Adrenal gland (tissue), 12 donors: ENCODE data around the gene NAPB. TPM values are rescaled to one million over a fixed set of nuclear protein-coding genes. Genes with fewer than 3 reads are reported as not detected.

Experiments
- DNase-seq, 7 donors: peaks; one replicate each; pipeline ENCODE4 v3.0.0-alpha.2; 2019 to 2020
- H3K27ac ChIP-seq, 5 donors: fragments of 200-600 bp; sonication (generic) in 4 of 5; 1 replicate in 3 of 5; 2 replicates in 2 of 5; pipeline versions ENCODE4 v1.5.1 to v1.8.0; 2016 to 2020; ENCODE audit warnings: mild to moderate bottlenecking in 1 of 5
- H3K27me3 ChIP-seq: fragments of 200-600 bp; 2 replicates; pipeline ENCODE4 v1.8.0; 2021
- H3K36me3 ChIP-seq, 2 donors: fragments of 200-600 bp; replicated peaks in 1 of 2; 1 replicate in 1 of 2; 2 replicates in 1 of 2; pipeline versions ENCODE4 v1.5.1 to v1.8.0; 2018 to 2022
- H3K4me1 ChIP-seq, 2 donors: fragments of 200-600 bp; replicated peaks in 1 of 2; 1 replicate in 1 of 2; 2 replicates in 1 of 2; pipeline versions ENCODE4 v1.5.1 to v1.8.0; 2018 to 2021
- H3K4me3 ChIP-seq, 4 donors: fragments of 200-600 bp; sonication (generic) in 3 of 4; one replicate each; pipeline ENCODE4 v1.5.1; 2016 to 2018
- H3K9me3 ChIP-seq, 3 donors: fragments of 200-600 bp; sonication (generic) in 1 of 3; replicated peaks in 1 of 3; 1 replicate in 2 of 3; 2 replicates in 1 of 3; pipeline versions ENCODE4 v1.5.1 to v1.8.0; 2016 to 2021
- POLR2A ChIP-seq, 2 donors: fragments of 450-650 bp; IDR thresholded peaks; one replicate each; pipeline ENCODE4 v1.6.1; 2017; ENCODE audit warnings: antibody characterized with exemption in 2 of 2, mild to moderate bottlenecking in 2 of 2, moderate library complexity in 1 of 2
- WGBS, 4 donors: extraction: QIAGEN DNeasy Blood & Tissue Kit in 2 of 4; methylation state at CpG; one replicate each; pipeline versions ENCODE4 v1.1.5 to v1.1.7; 2013 to 2017; 5-methylcytosine and 5-hydroxymethylcytosine counted together
- intact Hi-C, 2 donors: fragments of 100-400 bp; cut with DNase I; formaldehyde crosslinking; loops; one replicate each; pipeline versions ENCODE4 v1.14.1 to v1.15.0; 2022 to 2023
- polyA plus RNA-seq, 3 donors: library from polyadenylated mRNA; stranded (reverse); fragments of 200-250 nt in 2 of 3; fragments of 350-450 nt in 1 of 3; fragmentation: Illumina TruSeq in 1 of 3; extraction: RNeasy Lipid Tissue Mini Kit (QIAGEN cat#74804) in 1 of 3; gene quantifications; one replicate each; pipeline ENCODE4 v1.2.3, GENCODE V29; 2013 to 2014
- small RNA-seq, 2 donors: library from RNA; depleted of rRNA; stranded (forward); fragments of <200 nt; gene quantifications; one replicate each; pipeline ENCODE3, GENCODE V24; 2016
- total RNA-seq, 9 donors: library from RNA; depleted of rRNA in 4 of 9; stranded (reverse); fragments of >200 nt in 4 of 9; fragments of 120-200 nt in 1 of 9; fragmentation: NEBNext Ultra II Directional in 1 of 9; extraction: Animal tissue kit (Norgen Biotek cat#: 25700) in 1 of 9; gene quantifications; one replicate each; pipeline versions ENCODE4 v1.1.0 to v1.2.4, GENCODE V29; 2013 to 2023
- TF ChIP-seq, protein P1 (sequence below), 6 experiments: fragments of 450-650 bp in 4 of 6; fragments of 200-600 bp in 2 of 6; sonication (generic) in 1 of 6; IDR thresholded peaks; 1 replicate in 5 of 6; 2 replicates in 1 of 6; pipeline versions ENCODE4 v1.5.1 to v1.8.0; 2016 to 2021; ENCODE audit warnings: antibody characterized with exemption in 6 of 6, mild to moderate bottlenecking in 2 of 6, moderate library complexity in 1 of 6
- donor health status: healthy with polysubstance abuse.
- donor health status: Bipolar disorder and iron deficiency.
- donor health status: DM: yes; HTN: yes; CAD: no.
- donor health status: DM: no; HTN: no; CAD: no.
- donor health status: DM: no; HTN: no; CAD: no.
- donor health status: DM: yes; HTN: yes; CAD: no.

The NAPB gene
- total and polyA plus RNA-seq, 12 donors, result 11.8 to 27.5 (median 20.2) TPM

DNA sequence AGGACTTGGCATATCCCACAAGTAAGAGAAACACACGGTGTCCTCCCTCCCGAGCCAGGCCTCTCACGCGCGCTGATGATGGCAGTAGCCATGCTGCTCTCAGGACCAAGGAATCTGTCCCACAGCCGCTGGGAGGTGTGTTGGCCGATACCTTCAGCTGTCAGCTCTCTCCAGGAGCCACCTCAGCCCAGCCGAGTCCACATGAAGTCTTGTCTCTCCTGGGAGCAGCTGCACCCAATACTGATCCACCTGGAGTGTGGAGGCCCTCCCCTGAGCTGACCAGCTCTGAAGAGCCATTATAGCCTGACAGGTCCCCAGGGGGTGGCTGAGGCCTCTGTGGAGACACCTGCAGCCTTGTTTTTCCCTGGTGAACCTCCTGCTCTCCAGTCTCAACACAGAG, 94.5 kb downstream of the NAPB start:
- TF ChIP-seq POLR2A (IDR thresholded peaks at IDR 0.05), result no peak
- TF ChIP-seq, protein P1, sequence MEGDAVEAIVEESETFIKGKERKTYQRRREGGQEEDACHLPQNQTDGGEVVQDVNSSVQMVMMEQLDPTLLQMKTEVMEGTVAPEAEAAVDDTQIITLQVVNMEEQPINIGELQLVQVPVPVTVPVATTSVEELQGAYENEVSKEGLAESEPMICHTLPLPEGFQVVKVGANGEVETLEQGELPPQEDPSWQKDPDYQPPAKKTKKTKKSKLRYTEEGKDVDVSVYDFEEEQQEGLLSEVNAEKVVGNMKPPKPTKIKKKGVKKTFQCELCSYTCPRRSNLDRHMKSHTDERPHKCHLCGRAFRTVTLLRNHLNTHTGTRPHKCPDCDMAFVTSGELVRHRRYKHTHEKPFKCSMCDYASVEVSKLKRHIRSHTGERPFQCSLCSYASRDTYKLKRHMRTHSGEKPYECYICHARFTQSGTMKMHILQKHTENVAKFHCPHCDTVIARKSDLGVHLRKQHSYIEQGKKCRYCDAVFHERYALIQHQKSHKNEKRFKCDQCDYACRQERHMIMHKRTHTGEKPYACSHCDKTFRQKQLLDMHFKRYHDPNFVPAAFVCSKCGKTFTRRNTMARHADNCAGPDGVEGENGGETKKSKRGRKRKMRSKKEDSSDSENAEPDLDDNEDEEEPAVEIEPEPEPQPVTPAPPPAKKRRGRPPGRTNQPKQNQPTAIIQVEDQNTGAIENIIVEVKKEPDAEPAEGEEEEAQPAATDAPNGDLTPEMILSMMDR (IDR thresholded peaks at IDR 0.05), result no peak
- Histone ChIP-seq H3K9me3 (no peaks in the 10 kb centered on the region), H3K27me3 (no peaks in the 10 kb centered on the region), H3K4me1 (no peaks in the 10 kb centered on the region), H3K27ac (no peak overlapping the region), H3K36me3 (no peaks in the 10 kb centered on the region), H3K4me3 (no peak overlapping the region)
- intact Hi-C loops, result no loop called here
- no peak for DNase-seq
- WGBS, 4 donors, result 40 to 87% (median 82%) methylated on average over 1 to 8 of the region's 8 CpGs

DNA sequence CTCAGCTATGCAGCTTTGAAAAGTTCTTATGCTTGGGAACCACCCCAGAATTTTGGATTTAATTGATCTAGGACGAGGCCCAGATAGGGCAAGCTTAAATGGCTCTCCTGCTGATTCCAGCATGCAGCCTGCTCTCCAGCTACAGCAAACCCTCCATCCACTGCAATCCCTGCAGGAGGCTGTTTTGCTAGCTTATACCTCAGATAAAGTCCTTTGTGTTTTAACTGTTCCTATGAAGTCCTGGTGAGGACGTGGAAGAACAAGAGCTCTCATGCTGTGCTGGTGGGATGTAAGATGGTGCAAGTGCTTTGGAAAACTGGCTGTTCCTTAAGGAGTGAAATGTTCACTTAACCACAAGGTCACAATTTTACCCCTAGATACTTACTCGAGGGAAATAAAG, 96.2 kb downstream of the NAPB start:
- Histone ChIP-seq H3K27me3 (no peaks in the 10 kb centered on the region), H3K36me3 (no peaks in the 10 kb centered on the region), H3K27ac (no peak overlapping the region), H3K9me3 (no peaks in the 10 kb centered on the region), H3K4me3 (no peak overlapping the region), H3K4me1 (no peaks in the 10 kb centered on the region)
- DNase-seq, result no peak
- WGBS, 4 donors, result 53 to 75% (median 66%) methylated on average over 3 of the region's 3 CpGs
- TF ChIP-seq, protein P1 (IDR thresholded peaks at IDR 0.05), result no peak
- intact Hi-C loops, result no loop called here

Small RNAs within 50 kb of the gene (small RNA-seq; reads per million reads assigned to genes)
- gene RF00019 (0 reads per million in 2 donors), gene RNA5SP479 (0 reads per million in 2 donors)

Other genes starting within 250 kb of the NAPB start
- 10 to 100 TPM; 11.1 to 43.8 (median 17.9) TPM for gene NXT1, start 70.7 kb downstream of the NAPB start, total RNA-seq
- gene NXT1, start 70.7 kb downstream of the NAPB start, polyA plus RNA-seq, result 10 to 100 TPM in 2 of 3 donors, 1 to 10 TPM in 1; 9.2 to 17.0 (median 15.5) TPM
- 10 to 100 TPM; 11.1 to 31.7 (median 19.6) TPM for gene GZF1, start 59.3 kb downstream of the NAPB start, total RNA-seq
- 10 to 100 TPM in 1 of 3 donors, 1 to 10 TPM in 2; 8.0 to 19.5 (median 8.2) TPM for gene GZF1, start 59.3 kb downstream of the NAPB start, polyA plus RNA-seq
- not detected for gene CSTL1, start 18.2 kb upstream of the NAPB start, total RNA-seq
- not detected for gene CSTL1, start 18.2 kb upstream of the NAPB start, polyA plus RNA-seq
- gene CST11, start 31.4 kb upstream of the NAPB start, total RNA-seq, result not detected
- gene CST11, start 31.4 kb upstream of the NAPB start, polyA plus RNA-seq, result not detected
- not detected for gene CST8, start 69.6 kb upstream of the NAPB start, total RNA-seq
- gene CST8, start 69.6 kb upstream of the NAPB start, polyA plus RNA-seq, result not detected
- gene CST9L, start 147.0 kb upstream of the NAPB start, total RNA-seq, result not detected
- not detected for gene CST9L, start 147.0 kb upstream of the NAPB start, polyA plus RNA-seq
- not detected for gene CST9, start 184.4 kb upstream of the NAPB start, total RNA-seq
- not detected for gene CST9, start 184.4 kb upstream of the NAPB start, polyA plus RNA-seq
- 1,000 to 10,000 TPM in 6 of 9 donors, 100 to 1,000 TPM in 2, 10 to 100 TPM in 1; 92.4 to 1,851 (median 1,207) TPM for gene CST3, start 216.5 kb upstream of the NAPB start, total RNA-seq
- gene CST3, start 216.5 kb upstream of the NAPB start, polyA plus RNA-seq, result 1,000 to 10,000 TPM in 1 of 3 donors, 100 to 1,000 TPM in 2; 320 to 1,309 (median 414) TPM